Left forelimb (tissue), 1 donor: ENCODE data around the gene LRRC55.

ENCODE experiments used
- DNase-seq: peaks from one replicate; pipeline ENCODE4 v3.0.0-alpha.2; 2018; ENCODE audit warnings: low spot score

The LRRC55 gene, protein sequence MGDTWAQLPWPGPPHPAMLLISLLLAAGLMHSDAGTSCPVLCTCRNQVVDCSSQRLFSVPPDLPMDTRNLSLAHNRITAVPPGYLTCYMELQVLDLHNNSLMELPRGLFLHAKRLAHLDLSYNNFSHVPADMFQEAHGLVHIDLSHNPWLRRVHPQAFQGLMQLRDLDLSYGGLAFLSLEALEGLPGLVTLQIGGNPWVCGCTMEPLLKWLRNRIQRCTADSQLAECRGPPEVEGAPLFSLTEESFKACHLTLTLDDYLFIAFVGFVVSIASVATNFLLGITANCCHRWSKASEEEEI

GRCh38 chr11:57181678-57182305, at the start of gene LRRC55:
Gene LRRC55, plus strand, starts transcription at chr11:57181953. Its CDS starts 70 bp downstream, at chr11:57182023.
- no peak for DNase-seq

DNA sequence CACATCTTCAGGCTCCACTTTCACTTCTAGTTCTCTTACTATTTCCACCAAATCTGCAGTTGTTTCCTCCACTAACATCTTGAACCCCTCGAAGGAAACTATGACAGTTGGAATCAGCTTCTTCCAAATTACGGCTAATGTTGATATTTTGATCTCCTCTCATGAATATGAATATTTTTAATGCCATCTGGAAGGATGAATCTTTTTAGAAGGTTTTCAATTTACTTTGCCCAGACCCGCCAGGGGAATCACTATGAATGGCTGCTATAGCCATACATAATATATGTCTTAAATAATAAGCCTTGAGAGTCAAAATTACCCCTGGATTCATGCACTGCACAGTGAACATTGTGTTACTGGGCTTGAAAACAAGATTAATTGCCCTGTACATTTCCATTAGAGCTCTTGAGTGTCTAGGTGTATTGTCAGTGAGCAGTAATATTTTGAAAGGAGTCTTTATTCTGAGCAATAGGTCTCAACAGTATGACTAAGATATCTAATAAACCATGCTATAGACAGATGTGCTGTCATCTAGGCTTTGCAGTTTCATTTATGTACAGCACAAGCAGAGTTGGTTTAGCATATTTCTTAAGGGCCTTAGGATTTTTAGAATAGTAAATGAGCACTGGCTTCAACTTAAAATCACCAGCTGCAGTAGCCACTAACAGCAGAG, 48.3 kb upstream of the LRRC55 start:
- DNase-seq, result no peak

DNA sequence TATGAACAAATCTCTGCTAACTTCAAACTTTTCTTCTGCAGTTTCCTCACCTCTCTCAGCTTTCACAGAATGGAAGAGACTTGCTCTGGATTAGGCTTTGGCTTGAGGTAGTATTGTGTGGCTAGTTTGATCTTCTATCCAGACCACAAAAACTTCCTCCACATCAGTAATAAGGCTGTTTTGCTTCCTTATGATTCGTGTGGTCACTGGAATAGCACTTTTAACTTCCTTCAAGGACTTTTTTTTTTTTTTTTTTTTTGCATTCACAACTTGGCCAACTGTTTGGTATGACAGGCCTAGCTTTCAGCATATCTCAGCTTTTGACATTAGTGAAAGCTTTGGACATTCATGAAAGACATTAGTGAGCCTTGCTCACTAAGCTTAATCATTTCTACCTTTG, 47.5 kb upstream of the LRRC55 start:
- DNase-seq, result no peak

DNA sequence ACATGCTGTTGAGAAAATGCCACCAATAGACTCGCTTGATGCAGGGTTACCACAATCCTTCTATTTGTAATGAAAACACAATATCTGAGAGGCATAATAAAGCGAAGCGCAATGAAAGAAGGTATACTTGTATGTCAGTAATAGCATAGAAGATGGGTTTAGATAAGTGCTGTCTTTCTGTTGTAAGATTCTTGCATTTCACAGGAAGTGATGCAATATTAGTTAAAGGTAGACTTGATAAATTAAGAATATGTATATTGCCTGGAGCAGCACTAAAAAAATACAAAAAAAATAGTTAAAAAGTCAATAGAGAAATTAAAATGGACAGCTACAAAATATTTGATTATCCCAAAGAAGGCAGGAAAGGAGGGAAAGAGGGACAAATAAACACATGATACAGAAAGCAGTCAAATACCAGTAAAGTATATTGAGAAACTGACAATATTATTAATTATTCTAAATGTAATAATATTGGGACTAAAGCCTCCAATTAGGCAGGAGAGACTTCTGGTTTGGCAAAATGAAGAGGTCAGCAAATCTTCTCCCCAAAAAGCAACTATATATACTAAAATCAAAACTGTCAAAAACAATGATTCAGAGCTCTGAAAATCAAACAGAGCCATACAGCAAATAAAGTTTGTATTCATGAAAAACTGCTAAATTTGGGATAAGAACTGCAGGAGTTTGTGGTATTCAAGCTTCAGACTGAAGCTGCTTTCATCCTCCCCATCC, 46.6 kb upstream of the LRRC55 start:
- no peak for DNase-seq

- no peak for DNase-seq
Observed at GRCh38 chr11:57140568-57140967, 41.2 kb upstream of the LRRC55 start.

DNA sequence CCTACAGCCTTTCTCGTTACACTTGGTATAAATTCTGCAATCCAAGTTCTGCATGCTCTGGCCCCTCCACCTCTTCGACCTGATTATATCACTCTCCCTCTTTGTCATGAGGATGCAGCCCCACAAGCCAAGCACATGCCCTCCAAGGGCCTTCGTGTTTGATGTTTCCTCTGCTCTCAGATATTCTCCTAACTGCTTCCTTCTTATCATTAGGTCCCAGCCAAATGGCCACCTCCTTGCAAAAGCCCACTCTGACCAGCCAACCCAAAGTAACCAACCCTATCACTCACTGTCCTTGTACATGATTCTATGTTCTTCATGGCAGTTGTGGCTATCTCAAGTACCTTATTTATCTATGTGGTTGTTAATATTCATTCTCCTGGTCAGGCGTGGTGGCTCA, 38.3 kb upstream of the LRRC55 start:
- no peak for DNase-seq

GRCh38 chr11:57144075-57144474, 37.7 kb upstream of the LRRC55 start:
- DNase-seq, result no peak

- DNase-seq, result no peak
Observed at GRCh38 chr11:57144531-57145320, 37.0 kb upstream of the LRRC55 start.

DNA sequence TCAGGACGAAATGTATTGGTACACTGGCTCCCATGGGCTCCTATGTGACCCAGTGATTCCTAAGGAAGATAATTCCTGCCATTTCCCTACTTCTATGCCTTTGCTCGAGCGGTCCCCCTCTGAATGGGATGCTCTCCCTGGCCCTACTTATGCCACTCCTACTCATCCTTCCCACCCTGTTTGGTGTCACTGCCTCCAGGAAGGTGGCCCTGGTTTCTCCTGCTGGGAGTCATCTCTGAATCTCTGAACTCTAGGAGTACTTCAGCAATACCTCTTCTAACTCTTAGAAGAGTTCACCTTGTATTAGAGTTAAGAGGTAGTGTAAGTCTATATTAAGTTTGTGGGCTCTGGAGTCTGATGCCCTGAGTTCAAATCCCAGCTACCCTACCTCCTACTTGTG, 35.5 kb upstream of the LRRC55 start:
- no peak for DNase-seq

GRCh38 chr11:57148621-57149020, 33.1 kb upstream of the LRRC55 start:
- DNase-seq, result no peak

GRCh38 chr11:57150454-57150917, 31.3 kb upstream of the LRRC55 start:
- no peak for DNase-seq

DNA sequence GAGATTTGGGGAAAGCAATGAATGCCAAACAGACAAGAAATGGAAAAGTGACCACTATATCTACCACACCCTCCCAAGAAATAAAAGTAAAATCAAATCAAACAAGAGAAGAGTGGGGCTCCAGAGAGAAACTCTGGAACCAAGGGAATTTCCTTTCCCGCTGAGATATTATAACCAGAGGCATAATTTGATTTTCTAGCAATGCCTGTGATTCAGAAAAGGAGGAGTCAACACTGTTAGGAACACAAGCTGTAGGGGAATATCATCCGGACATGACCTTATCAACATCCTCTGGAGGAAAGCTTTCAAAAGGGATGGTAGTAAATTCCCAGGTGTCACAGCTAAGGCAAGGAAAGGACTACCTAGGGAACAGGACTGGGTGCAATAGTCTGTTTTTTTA, 29.6 kb upstream of the LRRC55 start:
- DNase-seq, result no peak

DNA sequence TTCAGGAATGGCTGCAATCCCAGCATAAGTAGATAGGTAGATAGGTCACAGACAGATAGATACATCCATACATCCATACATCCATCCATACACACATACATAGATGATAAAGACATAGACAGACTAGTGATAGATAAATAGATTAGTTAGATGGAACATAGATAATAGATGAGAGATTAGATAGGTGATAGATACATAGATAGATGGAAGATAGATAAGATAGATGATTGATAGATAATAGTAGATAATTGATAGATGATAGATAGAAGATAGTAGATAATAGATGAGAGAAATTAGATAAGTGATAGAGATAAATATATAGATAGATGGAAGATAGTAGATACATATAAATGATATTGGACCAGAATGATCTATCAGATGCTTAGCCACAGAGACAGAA, 28.3 kb upstream of the LRRC55 start:
- DNase-seq, result no peak

DNA sequence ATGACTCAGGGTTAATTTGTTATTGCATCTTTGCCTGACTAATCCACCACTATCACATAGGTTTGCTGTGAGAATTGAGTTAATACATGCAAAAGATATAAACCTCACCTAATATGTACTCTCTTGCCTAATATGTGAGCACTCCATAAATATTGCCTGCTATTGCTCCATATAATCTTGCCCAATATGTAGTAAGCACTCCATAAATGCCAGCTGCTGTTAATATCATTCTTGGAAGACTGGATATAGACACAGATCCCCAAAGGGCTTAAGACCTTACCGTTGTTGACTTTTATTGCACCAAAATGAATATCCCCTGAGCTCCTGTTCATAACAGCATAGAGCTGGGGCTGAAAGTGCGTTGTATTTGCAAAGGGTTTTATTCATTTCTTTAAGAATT, 27.0 kb upstream of the LRRC55 start:
- no peak for DNase-seq

DNA sequence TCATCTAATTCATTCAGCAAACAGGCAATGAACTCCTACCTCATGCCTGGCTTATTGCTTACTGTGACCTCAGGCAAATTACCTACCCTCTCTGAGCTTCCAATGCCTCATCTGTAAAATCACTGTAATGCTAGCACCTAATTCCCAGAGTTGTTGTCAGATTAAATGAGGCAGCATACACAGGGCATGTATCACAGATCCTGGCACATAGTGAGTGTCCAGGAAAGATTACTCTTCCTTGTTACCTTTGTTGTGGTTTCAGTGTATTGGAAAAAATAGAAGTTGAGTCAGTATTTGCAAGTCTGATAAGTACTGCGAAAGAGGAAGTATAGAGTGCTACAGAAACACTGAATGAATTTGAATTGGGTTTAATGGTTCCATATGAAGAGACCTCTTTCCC, 26.4 kb upstream of the LRRC55 start:
- DNase-seq, result no peak

- no peak for DNase-seq
Observed at GRCh38 chr11:57155838-57156607, 25.7 kb upstream of the LRRC55 start.

DNA sequence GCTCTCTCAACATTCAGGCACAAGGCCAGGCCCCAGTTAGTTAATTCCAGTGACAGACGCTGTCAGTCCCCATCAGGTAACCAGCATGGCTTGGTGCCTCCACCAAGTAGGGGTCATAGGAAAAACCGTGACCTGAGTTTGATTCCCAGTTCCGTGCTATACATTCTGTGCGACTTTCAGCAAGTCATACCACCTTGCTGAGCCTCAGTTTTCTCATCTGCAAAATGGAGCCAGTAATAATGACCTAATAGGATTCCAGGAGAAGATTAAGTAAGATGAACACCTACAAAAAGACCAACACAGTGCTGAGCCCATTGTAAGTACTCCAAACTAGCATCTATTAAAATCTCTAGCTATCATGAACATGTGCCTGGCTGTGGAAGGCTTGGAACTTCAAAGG, 24.8 kb upstream of the LRRC55 start:
- DNase-seq, result no peak

DNA sequence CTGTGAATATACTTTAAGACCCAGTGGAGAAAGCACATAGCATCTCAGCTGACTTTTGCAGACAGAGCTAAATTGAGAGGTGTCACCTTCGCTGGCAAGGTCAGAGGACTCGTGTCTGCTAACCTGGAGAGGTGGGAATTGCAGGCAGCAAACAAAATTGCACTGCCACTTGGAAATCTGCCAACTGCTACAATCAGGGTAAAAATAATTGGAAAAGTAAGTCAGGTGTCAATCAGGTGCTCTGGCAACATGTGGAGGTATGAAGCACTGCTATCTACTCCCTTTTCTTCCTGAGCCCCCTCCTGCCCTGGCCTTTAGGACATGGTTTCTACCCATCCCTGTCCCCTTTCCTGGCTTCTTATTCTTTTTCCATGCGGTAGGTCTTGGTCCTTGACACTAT, 24.1 kb upstream of the LRRC55 start:
- no peak for DNase-seq

GRCh38 chr11:57158180-57158579, 23.6 kb upstream of the LRRC55 start:
- DNase-seq, result no peak

DNA sequence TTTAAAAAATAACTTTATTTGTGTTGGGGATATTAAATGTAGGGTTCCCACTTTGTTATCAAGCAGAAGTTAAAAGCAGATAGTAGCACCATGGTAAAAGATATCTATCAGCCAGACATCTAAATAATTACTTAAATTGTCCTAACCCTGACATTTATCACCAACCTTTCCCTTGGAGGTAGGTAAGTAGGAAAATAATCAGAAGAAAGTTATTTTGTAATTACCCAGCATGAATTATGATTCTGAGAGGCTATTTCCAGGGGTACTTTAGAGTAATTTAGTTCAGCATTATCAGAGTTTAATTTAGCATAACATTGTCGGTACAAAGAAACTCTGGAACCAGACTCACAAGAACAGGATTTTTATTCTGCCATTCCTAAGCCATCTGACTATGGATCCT, 23.2 kb upstream of the LRRC55 start:
- DNase-seq, result no peak

- DNase-seq, result no peak
Observed at GRCh38 chr11:57160665-57161064, 21.1 kb upstream of the LRRC55 start.
